Colonic mucosa (tissue), 4 donors: ENCODE measurements around the gene GOLIM4. TPM values are rescaled to one million over a fixed set of nuclear protein-coding genes. Genes with fewer than 3 reads are reported as not detected.

Source experiments
- DNase-seq: peaks from one replicate; pipeline ENCODE4 v3.0.0-alpha.2; 2020
- H3K27ac ChIP-seq: fragments of 200-600 bp; one replicate; pipeline ENCODE4 v1.8.0; 2021
- H3K27me3 ChIP-seq: fragments of 200-600 bp; one replicate; pipeline ENCODE4 v1.8.0; 2021
- H3K36me3 ChIP-seq: fragments of 200-600 bp; one replicate; pipeline ENCODE4 v1.8.0; 2021
- H3K4me1 ChIP-seq: fragments of 200-600 bp; one replicate; pipeline ENCODE4 v1.8.0; 2021; ENCODE audit warnings: mild to moderate bottlenecking
- H3K4me3 ChIP-seq: fragments of 200-600 bp; one replicate; pipeline ENCODE4 v1.8.0; 2021
- H3K9ac ChIP-seq, 2 donors: one replicate each; pipeline ENCODE4 v1.7.0; 2013; ENCODE audit warnings: control low read depth in 2 of 2, low read depth in 2 of 2, low read length in 2 of 2
- H3K9me3 ChIP-seq: fragments of 200-600 bp; one replicate; pipeline ENCODE4 v1.8.0; 2021
- intact Hi-C: fragments of 100-400 bp; cut with DNase I; formaldehyde crosslinking; loops from one replicate; pipeline ENCODE4 v1.14.1; 2022
- total RNA-seq, 2 donors: library from RNA; stranded (reverse); fragmentation: NEBNext Ultra II Directional in 1 of 2; extraction: Animal tissue kit (Norgen Biotek cat#: 25700) in 1 of 2; gene quantifications; one replicate each; pipeline ENCODE4 v1.2.1, GENCODE V29; 2021
- TF ChIP-seq, protein P1 (sequence below): fragments of 200-600 bp; IDR thresholded peaks from one replicate; pipeline ENCODE4 v1.8.0; 2022; ENCODE audit warnings: antibody characterized with exemption, mild to moderate bottlenecking
- donor health status: healthy.
- donor health status: DM: no; HTN: no; CAD: no.
- donor health status: DM: no; HTN: no; CAD: no.

The GOLIM4 gene
- total RNA-seq, 2 donors from 2014 or later = 73.8 to 79.4 TPM

DNA sequence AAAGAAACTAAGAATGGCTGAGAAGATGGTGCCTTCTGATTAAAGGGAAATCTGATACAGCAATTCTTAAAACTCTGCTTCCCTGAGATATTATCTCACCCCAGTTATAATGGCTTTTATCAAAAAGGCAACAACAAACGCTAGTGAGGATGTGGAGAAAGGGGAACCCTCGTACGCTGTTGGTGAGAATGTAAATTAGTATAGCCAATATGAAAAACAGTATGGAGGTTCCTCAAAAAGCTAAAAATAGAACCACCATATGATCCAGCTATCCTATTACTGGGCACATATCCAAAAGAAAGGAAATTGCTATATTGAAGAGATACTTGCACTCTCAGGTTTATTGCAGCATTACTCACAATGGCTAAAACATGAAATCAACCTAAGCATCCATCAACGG, 65.1 kb downstream of the GOLIM4 start:
- Histone ChIP-seq H3K27me3 (no peaks in the 10 kb centered on the region), H3K4me3 (no peak overlapping the region), H3K9me3 (no peaks in the 10 kb centered on the region), H3K9ac (no peak overlapping the region), H3K36me3 (peaks cover 5% of the 10 kb centered on the region), H3K4me1 (no peaks in the 10 kb centered on the region), H3K27ac (no peak overlapping the region)
- DNase-seq = no peak
- intact Hi-C loops = no loop called here
- TF ChIP-seq, protein P1, sequence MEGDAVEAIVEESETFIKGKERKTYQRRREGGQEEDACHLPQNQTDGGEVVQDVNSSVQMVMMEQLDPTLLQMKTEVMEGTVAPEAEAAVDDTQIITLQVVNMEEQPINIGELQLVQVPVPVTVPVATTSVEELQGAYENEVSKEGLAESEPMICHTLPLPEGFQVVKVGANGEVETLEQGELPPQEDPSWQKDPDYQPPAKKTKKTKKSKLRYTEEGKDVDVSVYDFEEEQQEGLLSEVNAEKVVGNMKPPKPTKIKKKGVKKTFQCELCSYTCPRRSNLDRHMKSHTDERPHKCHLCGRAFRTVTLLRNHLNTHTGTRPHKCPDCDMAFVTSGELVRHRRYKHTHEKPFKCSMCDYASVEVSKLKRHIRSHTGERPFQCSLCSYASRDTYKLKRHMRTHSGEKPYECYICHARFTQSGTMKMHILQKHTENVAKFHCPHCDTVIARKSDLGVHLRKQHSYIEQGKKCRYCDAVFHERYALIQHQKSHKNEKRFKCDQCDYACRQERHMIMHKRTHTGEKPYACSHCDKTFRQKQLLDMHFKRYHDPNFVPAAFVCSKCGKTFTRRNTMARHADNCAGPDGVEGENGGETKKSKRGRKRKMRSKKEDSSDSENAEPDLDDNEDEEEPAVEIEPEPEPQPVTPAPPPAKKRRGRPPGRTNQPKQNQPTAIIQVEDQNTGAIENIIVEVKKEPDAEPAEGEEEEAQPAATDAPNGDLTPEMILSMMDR = no peak

DNA sequence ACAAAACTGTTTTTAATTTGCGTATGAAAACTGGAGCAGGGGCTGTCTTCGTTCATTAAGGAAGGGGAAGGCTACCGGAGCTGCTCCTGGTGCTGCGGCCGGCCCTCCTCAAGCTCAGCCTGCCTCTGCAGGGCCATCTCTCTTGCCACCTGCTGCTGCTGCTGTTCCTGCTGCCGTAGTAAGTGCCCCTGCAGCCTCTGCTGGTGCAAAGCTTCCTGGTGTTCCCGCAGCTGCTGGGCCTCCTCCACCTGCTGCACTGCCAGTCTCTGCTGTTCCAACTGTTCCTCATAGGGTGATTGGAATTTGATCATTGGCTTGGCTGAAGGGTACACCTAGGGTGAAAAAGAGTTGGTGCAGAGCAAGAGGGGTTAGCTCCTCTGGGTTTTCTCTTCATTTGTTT, 66.0 kb downstream of the GOLIM4 start:
- H3K4me1 ChIP-seq = no peaks in the 10 kb centered on the region
- no peak overlapping the region for H3K27ac ChIP-seq
- intact Hi-C loops = no loop called here
- H3K9me3 ChIP-seq = no peaks in the 10 kb centered on the region
- H3K27me3 ChIP-seq = no peaks in the 10 kb centered on the region
- no peak overlapping the region for H3K9ac ChIP-seq
- DNase-seq = no peak
- H3K36me3 ChIP-seq = peaks cover 5% of the 10 kb centered on the region
- TF ChIP-seq, protein P1 = no peak
- H3K4me3 ChIP-seq = no peak overlapping the region

DNA sequence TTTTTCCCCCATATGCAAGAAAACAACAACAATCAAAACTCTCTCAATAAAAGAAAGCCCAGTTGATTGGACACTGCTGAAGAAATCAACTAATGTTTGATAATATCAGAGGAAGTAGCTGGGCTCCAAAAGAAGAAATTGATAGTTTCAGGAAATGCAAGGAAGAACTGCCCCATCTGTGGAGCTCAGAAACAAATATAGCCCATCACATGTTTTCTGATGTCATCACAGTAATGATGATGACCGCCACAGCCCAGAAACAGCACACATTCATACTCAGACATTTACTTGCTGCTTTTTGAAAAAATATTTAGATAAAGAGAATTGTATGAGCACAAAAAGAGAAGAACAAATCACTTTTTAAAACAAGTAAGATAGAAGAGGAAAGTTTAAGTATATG, 67.6 kb downstream of the GOLIM4 start:
- H3K9me3 ChIP-seq = no peaks in the 10 kb centered on the region
- peaks cover 15% of the 10 kb centered on the region for H3K36me3 ChIP-seq
- H3K4me1 ChIP-seq = no peaks in the 10 kb centered on the region
- no peak overlapping the region for H3K9ac ChIP-seq
- H3K27me3 ChIP-seq = no peaks in the 10 kb centered on the region
- H3K27ac ChIP-seq = no peak overlapping the region
- TF ChIP-seq, protein P1 = no peak
- no peak overlapping the region for H3K4me3 ChIP-seq
- intact Hi-C loops = no loop called here
- no peak for DNase-seq

DNA sequence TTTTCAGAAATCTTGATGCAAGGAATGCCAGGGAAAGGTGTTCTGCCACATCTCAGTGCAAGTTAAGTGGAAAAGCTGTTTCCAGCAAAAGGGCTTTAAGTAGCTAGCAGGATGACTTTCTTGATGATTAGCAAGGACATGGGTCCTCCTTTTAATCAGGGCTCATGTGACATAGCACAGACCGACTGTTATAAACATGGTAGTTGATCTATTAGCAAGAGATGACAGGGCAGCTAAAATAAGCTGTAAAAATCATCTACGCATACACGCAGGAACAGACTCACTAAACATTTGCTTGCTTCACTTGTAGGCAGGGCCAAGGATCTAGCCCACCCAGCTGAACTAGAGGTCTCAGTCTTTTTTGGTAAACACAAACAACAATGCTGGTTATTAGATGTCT, 69.0 kb downstream of the GOLIM4 start:
- DNase-seq = no peak
- H3K4me1 ChIP-seq = no peaks in the 10 kb centered on the region
- no peak overlapping the region for H3K27ac ChIP-seq
- H3K9ac ChIP-seq = no peak overlapping the region
- TF ChIP-seq, protein P1 = no peak
- intact Hi-C loops = no loop called here
- H3K36me3 ChIP-seq = peaks cover 16% of the 10 kb centered on the region
- H3K27me3 ChIP-seq = no peaks in the 10 kb centered on the region
- H3K4me3 ChIP-seq = no peak overlapping the region
- no peaks in the 10 kb centered on the region for H3K9me3 ChIP-seq

DNA sequence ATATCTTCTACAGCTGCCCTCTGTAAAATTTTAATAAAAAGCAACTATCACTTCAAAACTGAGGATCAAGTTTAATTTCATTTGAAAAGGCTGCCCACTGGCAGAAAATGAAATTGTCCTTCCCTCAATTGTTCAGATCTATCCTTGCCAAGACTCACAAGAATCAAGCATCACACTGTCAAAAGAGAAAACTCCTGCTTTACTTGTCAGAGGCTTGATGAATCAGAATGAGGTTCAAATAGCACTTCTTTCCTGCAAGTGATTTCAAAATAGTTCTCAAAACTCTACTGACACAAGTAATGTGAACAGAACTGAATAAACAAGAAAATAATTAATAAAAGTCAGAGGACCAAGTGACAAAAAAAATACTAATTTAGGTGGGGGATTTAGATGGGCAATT, 70.6 kb downstream of the GOLIM4 start:
- TF ChIP-seq, protein P1 = no peak
- DNase-seq = no peak
- Histone ChIP-seq H3K4me3 (no peak overlapping the region), H3K27ac (no peak overlapping the region), H3K9me3 (no peaks in the 10 kb centered on the region), H3K27me3 (no peaks in the 10 kb centered on the region), H3K4me1 (no peaks in the 10 kb centered on the region), H3K9ac (no peak overlapping the region), H3K36me3 (peaks cover 16% of the 10 kb centered on the region)
- intact Hi-C loops = no loop called here

DNA sequence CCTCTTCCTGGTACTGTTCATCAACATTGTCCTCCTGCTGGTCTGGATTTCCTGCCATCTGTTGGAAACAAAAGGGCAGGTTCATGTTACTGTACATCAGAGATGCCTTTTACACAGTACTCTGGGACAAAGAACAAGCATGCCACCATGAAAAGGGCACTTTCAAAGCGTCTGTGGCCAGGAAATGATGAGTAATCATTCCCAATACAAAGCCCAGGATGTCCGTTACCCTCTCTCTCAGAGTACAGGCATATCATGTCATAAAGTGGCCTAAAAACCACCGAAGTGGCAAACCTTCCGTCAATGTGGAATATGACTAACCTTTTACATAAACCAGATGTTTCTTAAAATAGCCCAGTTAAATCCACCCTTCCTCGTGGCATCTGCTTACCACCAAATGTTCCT, 71.2 kb downstream of the GOLIM4 start:
- Histone ChIP-seq H3K9me3 (no peaks in the 10 kb centered on the region), H3K27me3 (no peaks in the 10 kb centered on the region), H3K36me3 (peaks cover 16% of the 10 kb centered on the region), H3K27ac (no peak overlapping the region), H3K9ac (no peak overlapping the region), H3K4me3 (no peak overlapping the region), H3K4me1 (no peaks in the 10 kb centered on the region)
- TF ChIP-seq, protein P1 = no peak
- intact Hi-C loops = no loop called here
- no peak for DNase-seq
